Neuronal stem cell (in vitro differentiated cells): ENCODE data around the gene BRPF1.

Experiments
- DNase-seq: peaks from one replicate; pipeline ENCODE4 v3.0.0-alpha.2; 2013; ENCODE audit warnings: low spot score
- H2AFZ ChIP-seq: one replicate; pipeline ENCODE4 v1.6.1; 2013; ENCODE audit warnings: mild to moderate bottlenecking, low read length, inconsistent platforms
- H2AK5ac ChIP-seq: 2 replicates; pipeline ENCODE4 v1.6.1; 2013; ENCODE audit warnings: low read depth, mild to moderate bottlenecking, inconsistent platforms, low read length, moderate library complexity, mixed read lengths
- H2BK120ac ChIP-seq: 2 replicates; pipeline ENCODE4 v1.6.1; 2013; ENCODE audit warnings: low read depth, mild to moderate bottlenecking, inconsistent platforms, low read length, moderate library complexity, mixed read lengths
- H2BK12ac ChIP-seq: one replicate; pipeline ENCODE4 v1.6.1; 2013; ENCODE audit warnings: low read length, inconsistent platforms
- H2BK15ac ChIP-seq: 2 replicates; pipeline ENCODE4 v1.6.1; 2013; ENCODE audit warnings: mild to moderate bottlenecking, low read length, inconsistent platforms, mixed read lengths
- H2BK5ac ChIP-seq: one replicate; pipeline ENCODE4 v1.6.1; 2013; ENCODE audit warnings: inconsistent platforms, mild to moderate bottlenecking, low read length, moderate library complexity
- H3K14ac ChIP-seq: one replicate; pipeline ENCODE4 v1.6.1; 2013; ENCODE audit warnings: low read length, inconsistent platforms
- H3K18ac ChIP-seq: 2 replicates; pipeline ENCODE4 v1.6.1; 2013; ENCODE audit warnings: low read length, inconsistent platforms
- H3K23ac ChIP-seq: 2 replicates; pipeline ENCODE4 v1.6.1; 2013; ENCODE audit warnings: low read depth, mild to moderate bottlenecking, mixed read lengths, low read length, inconsistent platforms; ENCODE audit not compliant: poor library complexity
- H3K27ac ChIP-seq: replicated peaks from 3 replicates; pipeline ENCODE4 v1.5.1; 2013; ENCODE audit warnings: low read length, inconsistent platforms
- H3K27me3 ChIP-seq, 3 experiments: 2 replicates each; pipeline ENCODE4 v1.6.1; 2013; ENCODE audit warnings: low read length in 3 of 3, mild to moderate bottlenecking in 2 of 3, inconsistent platforms in 1 of 3, low read depth in 1 of 3, mixed read lengths in 1 of 3, moderate library complexity in 1 of 3; ENCODE audit not compliant: control insufficient read depth in 3 of 3, insufficient read depth in 3 of 3
- H3K36me3 ChIP-seq, 2 donors: replicated peaks in 1 of 2; 2 replicates each; pipeline ENCODE4 v1.6.1; 2013; ENCODE audit warnings: low read length in 2 of 2; ENCODE audit not compliant: control insufficient read depth in 2 of 2, insufficient read depth in 2 of 2
- H3K4ac ChIP-seq: 2 replicates; pipeline ENCODE4 v1.6.1; 2013; ENCODE audit warnings: inconsistent platforms, mild to moderate bottlenecking, low read length, moderate library complexity
- H3K4me1 ChIP-seq, 2 donors: 1 replicate in 1 of 2; 2 replicates in 1 of 2; pipeline ENCODE4 v1.6.1; 2013; ENCODE audit warnings: low read length in 2 of 2, low read depth in 1 of 2; ENCODE audit not compliant: control insufficient read depth in 2 of 2, insufficient read depth in 1 of 2
- H3K4me2 ChIP-seq: one replicate; pipeline ENCODE4 v1.6.1; 2013; ENCODE audit warnings: mild to moderate bottlenecking, low read length, inconsistent platforms; ENCODE audit not compliant: insufficient read depth, poor library complexity, severe bottlenecking
- H3K4me3 ChIP-seq, 2 donors: 2 replicates each; pipeline ENCODE4 v1.5.1; 2013; ENCODE audit warnings: low read length in 2 of 2, mild to moderate bottlenecking in 2 of 2, inconsistent platforms in 1 of 2, moderate library complexity in 1 of 2
- H3K79me1 ChIP-seq: one replicate; pipeline ENCODE4 v1.6.1; 2013; ENCODE audit warnings: low read depth, mild to moderate bottlenecking, inconsistent platforms, low read length, moderate library complexity
- H3K9ac ChIP-seq: one replicate; pipeline ENCODE4 v1.6.1; 2013; ENCODE audit warnings: mild to moderate bottlenecking, low read depth, low read length, inconsistent platforms; ENCODE audit not compliant: poor library complexity
- H3K9me3 ChIP-seq, 2 donors: replicated peaks in 1 of 2; 2 replicates each; pipeline versions ENCODE3 to v1.6.1; 2013; ENCODE audit warnings: low read length in 2 of 2, mild to moderate bottlenecking in 2 of 2, inconsistent platforms in 1 of 2, low read depth in 1 of 2, mixed read lengths in 1 of 2, moderate library complexity in 1 of 2; ENCODE audit not compliant: control insufficient read depth in 2 of 2, insufficient read depth in 1 of 2
- H4K8ac ChIP-seq: one replicate; pipeline ENCODE4 v1.6.1; 2013; ENCODE audit warnings: low read depth, mild to moderate bottlenecking, inconsistent platforms, low read length, moderate library complexity
- H4K91ac ChIP-seq: one replicate; pipeline ENCODE4 v1.6.1; 2013; ENCODE audit warnings: low read length, low read depth, mild to moderate bottlenecking, inconsistent platforms; ENCODE audit not compliant: poor library complexity
- WGBS, 2 donors: extraction: QIAGEN DNeasy Blood & Tissue Kit; methylation state at CpG; one replicate each; pipeline ENCODE4 v1.1.7; 2013; ENCODE audit warnings: missing lambda C conversion rate in 2 of 2, mixed read lengths in 1 of 2; ENCODE audit not compliant: insufficient read length in 2 of 2, insufficient replicate concordance in 1 of 2; ENCODE audit errors: extremely low coverage in 2 of 2; 5-methylcytosine and 5-hydroxymethylcytosine counted together

Gene BRPF1

DNA sequence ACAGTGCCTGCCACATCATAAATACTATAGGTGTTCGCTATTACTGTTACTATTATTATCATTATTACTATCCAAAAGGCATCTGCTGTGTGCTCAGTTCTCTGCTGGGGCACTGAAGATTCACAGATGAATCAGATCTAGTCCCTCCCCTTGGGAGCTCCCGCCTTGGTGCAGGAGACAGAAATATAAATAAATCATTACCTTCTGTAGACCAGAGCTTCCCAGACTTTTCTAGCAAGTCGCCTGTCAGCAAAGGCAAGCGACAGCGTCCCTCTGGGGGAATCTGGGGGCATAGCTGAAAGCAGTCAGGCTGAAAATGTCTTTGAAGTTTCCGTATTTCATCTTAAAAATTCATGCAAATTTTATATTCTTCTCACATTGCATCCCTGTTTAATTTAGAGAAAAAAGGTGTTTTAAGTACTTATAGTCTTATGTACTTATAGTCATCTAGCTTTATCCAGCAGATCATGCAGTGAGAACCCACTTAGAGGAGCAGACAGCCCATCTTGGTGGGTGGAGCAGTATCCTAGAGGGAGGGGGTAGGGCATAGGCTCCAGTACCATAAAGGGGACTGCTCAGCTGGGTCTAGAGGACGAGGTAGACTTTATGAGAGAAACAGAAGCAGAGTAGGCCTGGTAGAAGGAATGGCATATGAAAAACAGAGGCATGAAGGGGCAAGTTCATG is 10.4 kb upstream of the BRPF1 start:
- no peak overlapping the region for H2BK120ac ChIP-seq
- no peak overlapping the region for H3K9ac ChIP-seq
- H4K8ac ChIP-seq = no peak overlapping the region
- no peak overlapping the region for H3K4ac ChIP-seq
- H3K79me1 ChIP-seq = no peaks in the 10 kb centered on the region
- no peak overlapping the region for H2AK5ac ChIP-seq
- H3K18ac ChIP-seq = no peak overlapping the region
- H3K9me3 ChIP-seq = no peaks in the 10 kb centered on the region
- no peak overlapping the region for H4K91ac ChIP-seq
- H3K14ac ChIP-seq = no peak overlapping the region
- H2BK5ac ChIP-seq = no peak overlapping the region
- no peaks in the 10 kb centered on the region for H3K36me3 ChIP-seq
- peaks cover 0 to 4% of the 10 kb centered on the region in 2 donors for H3K4me1 ChIP-seq
- no peak overlapping the region for H3K27ac ChIP-seq
- DNase-seq = no peak
- H2BK12ac ChIP-seq = no peak overlapping the region
- H3K4me2 ChIP-seq = no peak overlapping the region
- H3K4me3 ChIP-seq = no peak overlapping the region
- no peak overlapping the region for H2BK15ac ChIP-seq
- H3K27me3 ChIP-seq = peaks cover 0 to 3% (median 0%) of the 10 kb centered on the region in 3 experiments
- no peak overlapping the region for H3K23ac ChIP-seq
- no CpG with 5 or more reads among the region's 7 CpGs for WGBS, 2 donors
- H2AFZ ChIP-seq = peak overlapping the region; percentile 45

DNA sequence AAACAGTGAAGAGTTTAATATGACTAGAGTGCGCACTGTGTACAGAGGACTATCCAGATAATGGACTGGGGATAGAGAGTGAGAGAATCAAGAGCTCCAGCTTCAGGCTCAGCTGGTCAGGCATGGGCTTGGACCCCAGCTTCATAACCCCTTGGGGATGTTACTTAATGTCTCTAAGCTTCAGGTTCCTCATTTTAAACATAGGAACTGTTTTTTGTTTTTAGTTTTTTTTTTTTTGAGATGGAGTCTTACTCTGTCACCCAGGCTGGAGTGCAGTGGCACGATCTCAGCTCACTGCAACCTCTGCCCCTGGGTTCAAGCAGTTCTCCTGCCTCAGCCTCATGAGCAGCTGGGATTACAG is 9.9 kb upstream of the BRPF1 start:
- no peak overlapping the region for H2AK5ac ChIP-seq
- no peak overlapping the region for H3K4ac ChIP-seq
- H2AFZ ChIP-seq = peak overlapping the region; percentile 45
- no peak overlapping the region for H3K4me2 ChIP-seq
- WGBS, 2 donors = no CpG with 5 or more reads among the region's 2 CpGs
- no peak for DNase-seq
- H3K4me3 ChIP-seq = no peak overlapping the region
- peaks cover 0 to 4% of the 10 kb centered on the region in 2 donors for H3K4me1 ChIP-seq
- no peaks in the 10 kb centered on the region for H3K36me3 ChIP-seq
- no peak overlapping the region for H2BK15ac ChIP-seq
- no peak overlapping the region for H2BK12ac ChIP-seq
- H3K9me3 ChIP-seq = no peaks in the 10 kb centered on the region
- no peak overlapping the region for H3K23ac ChIP-seq
- no peak overlapping the region for H3K9ac ChIP-seq
- H4K8ac ChIP-seq = no peak overlapping the region
- H3K18ac ChIP-seq = no peak overlapping the region
- H2BK5ac ChIP-seq = no peak overlapping the region
- H3K14ac ChIP-seq = no peak overlapping the region
- no peak overlapping the region for H4K91ac ChIP-seq
- H2BK120ac ChIP-seq = no peak overlapping the region
- peaks cover 0 to 2% (median 0%) of the 10 kb centered on the region in 3 experiments for H3K27me3 ChIP-seq
- H3K79me1 ChIP-seq = no peaks in the 10 kb centered on the region
- no peak overlapping the region for H3K27ac ChIP-seq

DNA sequence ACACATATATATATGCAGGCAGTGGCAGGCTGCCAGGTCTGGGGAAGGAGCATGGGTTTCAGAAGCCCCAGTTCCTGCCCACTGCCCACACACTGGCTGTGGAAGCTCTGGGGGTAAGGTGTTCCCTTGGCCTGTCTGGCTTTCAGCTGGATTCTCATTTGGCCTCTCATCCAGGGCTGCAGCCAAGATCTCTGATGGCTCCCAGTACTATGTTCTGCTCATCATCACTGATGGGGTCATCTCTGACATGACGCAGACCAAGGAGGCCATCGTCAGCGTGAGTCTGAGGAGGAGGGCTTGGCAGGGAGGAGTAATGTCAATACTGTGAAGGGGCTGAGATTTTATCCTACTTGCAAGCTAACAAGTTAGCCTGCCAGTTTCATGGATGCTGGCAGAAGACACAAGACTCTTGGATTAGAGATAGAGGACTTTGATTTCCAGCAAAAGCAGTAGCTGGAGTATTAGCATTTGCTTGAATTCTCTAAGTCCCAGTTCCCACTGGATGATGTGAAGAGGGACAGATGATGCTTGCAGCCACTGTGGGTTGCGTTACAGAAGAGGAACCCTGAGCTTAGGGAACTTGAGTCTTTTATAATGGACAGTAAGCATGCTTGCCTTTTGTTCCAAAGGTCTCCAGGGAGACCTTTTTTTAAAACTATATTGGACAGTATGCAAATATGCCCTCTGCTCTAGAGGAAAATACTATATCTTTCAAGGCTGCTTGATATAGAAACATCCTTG is 5.6 kb upstream of the BRPF1 start:
- Histone ChIP-seq H3K4ac (no peak overlapping the region), H3K27ac (no peak overlapping the region), H2AK5ac (no peak overlapping the region), H2BK15ac (no peak overlapping the region), H3K4me3 (no peak overlapping the region), H3K14ac (no peak overlapping the region), H3K36me3 (no peaks in the 10 kb centered on the region), H2AFZ (no peak overlapping the region), H3K4me1 (peaks cover under 1 to 4% of the 10 kb centered on the region in 2 donors), H2BK5ac (no peak overlapping the region), H3K18ac (no peak overlapping the region), H3K79me1 (no peaks in the 10 kb centered on the region), H3K4me2 (no peak overlapping the region), H3K9ac (no peak overlapping the region), H3K9me3 (no peaks in the 10 kb centered on the region), H3K23ac (no peak overlapping the region), H4K8ac (no peak overlapping the region), H4K91ac (no peak overlapping the region), H2BK120ac (no peak overlapping the region), H3K27me3 (peaks cover 0 to 7% (median 0%) of the 10 kb centered on the region in 3 experiments), H2BK12ac (no peak overlapping the region)
- DNase-seq = no peak
- WGBS, 2 donors = no CpG with 5 or more reads among the region's 4 CpGs

DNA sequence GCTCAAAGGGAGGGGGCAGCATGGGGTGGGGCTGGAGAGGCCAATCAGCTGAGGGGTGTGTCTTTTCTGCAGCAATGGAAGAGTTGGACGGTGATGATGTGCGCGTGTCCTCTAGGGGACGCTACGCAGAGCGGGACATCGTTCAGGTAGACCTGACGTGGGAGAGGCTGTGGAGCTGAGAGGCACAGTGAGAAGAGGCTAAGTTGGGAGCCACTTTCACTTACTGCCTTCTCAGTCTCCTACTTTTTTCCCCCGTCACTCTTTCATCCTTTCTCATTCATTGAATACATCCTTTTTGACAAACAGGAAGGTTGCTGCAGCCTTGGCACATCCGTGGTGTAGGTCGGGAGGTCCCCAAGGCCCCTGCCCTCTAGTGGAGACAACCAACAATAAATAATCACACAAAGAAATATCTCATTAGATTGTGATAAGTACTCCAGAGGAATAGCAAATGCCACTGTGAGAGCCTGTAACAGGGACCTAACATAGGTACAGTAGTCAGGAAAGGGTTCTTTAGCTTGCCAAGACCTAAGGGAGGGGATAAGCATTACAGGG is 4.4 kb upstream of the BRPF1 start:
- DNase-seq = no peak
- Histone ChIP-seq H3K23ac (no peak overlapping the region), H2BK5ac (no peak overlapping the region), H3K79me1 (peaks cover 4% of the 10 kb centered on the region), H2BK120ac (no peak overlapping the region), H3K14ac (no peak overlapping the region), H3K18ac (no peak overlapping the region), H3K9me3 (no peaks in the 10 kb centered on the region), H3K4me3 (no peak overlapping the region), H2AFZ (peak overlapping the region; percentile 19), H3K27ac (no peak overlapping the region), H3K27me3 (peaks cover 0 to 7% (median 0%) of the 10 kb centered on the region in 3 experiments), H3K4me2 (peak overlapping the region; percentile 21), H2AK5ac (no peak overlapping the region), H2BK12ac (no peak overlapping the region), H2BK15ac (no peak overlapping the region), H3K9ac (no peak overlapping the region), H3K36me3 (no peaks in the 10 kb centered on the region), H4K91ac (no peak overlapping the region), H3K4ac (no peak overlapping the region), H4K8ac (no peak overlapping the region), H3K4me1 (peaks cover 0 to 4% of the 10 kb centered on the region in 2 donors)
- no CpG with 5 or more reads among the region's 11 CpGs for WGBS, 2 donors
